ENCODE results near the gene ARMS2.

DNA sequence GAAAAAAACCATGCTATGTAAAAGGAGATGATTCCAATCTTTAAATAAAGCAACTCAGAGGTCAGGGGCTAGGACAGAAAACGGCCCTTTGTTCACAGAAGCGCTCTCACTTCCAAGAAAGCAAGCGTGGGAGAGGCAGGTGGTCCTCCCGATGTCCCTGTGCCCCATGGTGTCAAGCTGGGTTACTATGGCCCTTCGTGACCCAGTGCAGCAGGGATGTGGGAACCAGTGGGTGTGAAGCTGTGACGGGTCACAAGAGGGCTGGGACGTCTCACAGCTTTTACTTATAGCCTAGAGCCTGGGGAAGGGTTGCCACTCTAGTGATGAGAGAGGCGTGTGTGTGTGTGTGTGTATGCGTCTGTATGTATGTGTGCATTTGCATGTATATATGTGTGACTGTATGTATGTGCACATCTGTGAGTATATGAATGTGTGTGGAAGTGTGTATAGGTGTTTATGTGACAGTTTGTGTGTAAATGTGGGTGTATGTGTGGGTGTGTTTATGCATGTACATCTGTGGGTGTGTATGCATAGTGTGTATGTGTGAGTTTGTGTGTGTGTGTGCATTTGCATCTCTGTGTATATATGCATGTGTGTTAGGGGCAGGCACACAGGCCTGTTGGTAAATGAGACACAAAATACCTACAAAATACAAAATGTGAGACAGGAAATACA lies 32.1 kb downstream of the ARMS2 start:
- TF ChIP-seq POLR2A (IDR thresholded peaks at IDR 0.05) (no peak), POLR2AphosphoS5 (IDR thresholded peaks at IDR 0.05) (no peak)
- TF ChIP-seq, protein P1, sequence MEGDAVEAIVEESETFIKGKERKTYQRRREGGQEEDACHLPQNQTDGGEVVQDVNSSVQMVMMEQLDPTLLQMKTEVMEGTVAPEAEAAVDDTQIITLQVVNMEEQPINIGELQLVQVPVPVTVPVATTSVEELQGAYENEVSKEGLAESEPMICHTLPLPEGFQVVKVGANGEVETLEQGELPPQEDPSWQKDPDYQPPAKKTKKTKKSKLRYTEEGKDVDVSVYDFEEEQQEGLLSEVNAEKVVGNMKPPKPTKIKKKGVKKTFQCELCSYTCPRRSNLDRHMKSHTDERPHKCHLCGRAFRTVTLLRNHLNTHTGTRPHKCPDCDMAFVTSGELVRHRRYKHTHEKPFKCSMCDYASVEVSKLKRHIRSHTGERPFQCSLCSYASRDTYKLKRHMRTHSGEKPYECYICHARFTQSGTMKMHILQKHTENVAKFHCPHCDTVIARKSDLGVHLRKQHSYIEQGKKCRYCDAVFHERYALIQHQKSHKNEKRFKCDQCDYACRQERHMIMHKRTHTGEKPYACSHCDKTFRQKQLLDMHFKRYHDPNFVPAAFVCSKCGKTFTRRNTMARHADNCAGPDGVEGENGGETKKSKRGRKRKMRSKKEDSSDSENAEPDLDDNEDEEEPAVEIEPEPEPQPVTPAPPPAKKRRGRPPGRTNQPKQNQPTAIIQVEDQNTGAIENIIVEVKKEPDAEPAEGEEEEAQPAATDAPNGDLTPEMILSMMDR (IDR thresholded peaks at IDR 0.05), result no peak

All from stomach (tissue), 4 donors.